AG04450 (cell line): ENCODE data around the gene TRRAP. TPM values are rescaled to one million over a fixed set of nuclear protein-coding genes. Genes with fewer than 3 reads are reported as not detected.

ENCODE experiments used
- CTCF ChIA-PET: fragments of 300-600, 350-600 bp; formaldehyde crosslinking; extraction: SDS; loops from one replicate; lab custom pipeline; 2022; ENCODE audit warnings: antibody characterized with exemption, inconsistent platforms; lab: Charles Lee
- POLR2A ChIA-PET: fragments of 350-600 bp; formaldehyde crosslinking; extraction: SDS; loops from one replicate; lab custom pipeline; 2021; ENCODE audit warnings: antibody characterized with exemption, inconsistent platforms; lab: Yijun Ruan, JAX
- DNase-seq: peaks from one replicate; pipeline ENCODE4 v3.0.0-alpha.2; 2011; ENCODE audit warnings: low read depth, low spot score
- H3K27ac ChIP-seq: one replicate; pipeline ENCODE4 v1.5.1; 2012; ENCODE audit warnings: low read depth, low read length, control low read depth
- H3K27me3 ChIP-seq: one replicate; pipeline ENCODE4 v1.6.0; 2012; ENCODE audit warnings: low read length; ENCODE audit not compliant: control insufficient read depth, insufficient read depth
- H3K4me3 ChIP-seq: 2 replicates; pipeline ENCODE4 v1.5.1; 2011; ENCODE audit warnings: mild to moderate bottlenecking, low read depth, low read length, control low read depth
- H3K9me3 ChIP-seq: 2 replicates; pipeline ENCODE4 v1.5.1; 2012; ENCODE audit warnings: low read length; ENCODE audit not compliant: control insufficient read depth, insufficient read depth
- polyA plus RNA-seq: library from polyadenylated mRNA; depleted of rRNA; stranded (reverse); fragments of >200 nt; gene quantifications from 2 replicates; pipeline ENCODE4 v1.2.3, GENCODE V29; 2011
- TF ChIP-seq, protein P1 (sequence below): IDR thresholded peaks from 2 replicates; pipeline ENCODE4 v1.5.1; 2011; ENCODE audit warnings: low read depth, low read length, control low read depth, inconsistent platforms

The TRRAP gene
- polyA plus RNA-seq, 1 experiment = 20.6 TPM

DNA sequence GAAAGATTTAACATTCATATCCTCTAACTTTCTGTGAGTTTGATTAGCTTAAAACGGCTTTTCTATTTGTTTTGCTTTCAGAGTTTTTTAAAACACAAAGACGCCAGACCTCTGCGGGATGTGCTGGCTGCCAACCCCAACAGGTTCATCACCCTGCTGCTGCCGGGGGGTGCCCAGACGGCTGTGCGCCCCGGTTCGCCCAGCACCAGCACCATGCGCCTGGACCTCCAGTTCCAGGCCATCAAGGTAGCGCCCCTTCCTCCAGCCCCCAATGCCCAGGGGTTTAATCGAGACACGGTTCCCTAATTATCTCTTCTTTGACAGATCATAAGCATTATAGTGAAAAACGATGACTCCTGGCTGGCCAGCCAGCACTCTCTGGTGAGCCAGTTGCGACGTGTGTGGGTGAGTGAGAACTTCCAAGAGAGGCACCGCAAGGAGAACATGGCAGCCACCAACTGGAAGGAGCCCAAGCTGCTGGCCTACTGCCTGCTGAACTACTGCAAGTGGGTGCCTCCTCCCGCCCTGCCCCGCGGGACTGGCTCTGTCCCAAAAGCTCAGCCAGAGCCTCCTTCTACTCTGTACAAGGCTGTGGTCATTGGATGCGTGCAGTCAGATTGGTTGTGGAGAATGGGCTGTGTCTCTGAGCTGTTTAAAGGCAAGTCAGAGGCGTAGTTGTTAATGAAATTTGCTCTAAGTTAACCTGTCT lies 71.2 kb downstream of the TRRAP start:
- CTCF ChIA-PET = interaction anchor here (0.7 kb wide), 1 partner anchor 667 kb away, joined by 4 read pairs; no protein-coding TSS in a partner anchor
- POLR2A ChIA-PET = no interaction called here
- H3K27ac ChIP-seq = no peak overlapping the region

DNA sequence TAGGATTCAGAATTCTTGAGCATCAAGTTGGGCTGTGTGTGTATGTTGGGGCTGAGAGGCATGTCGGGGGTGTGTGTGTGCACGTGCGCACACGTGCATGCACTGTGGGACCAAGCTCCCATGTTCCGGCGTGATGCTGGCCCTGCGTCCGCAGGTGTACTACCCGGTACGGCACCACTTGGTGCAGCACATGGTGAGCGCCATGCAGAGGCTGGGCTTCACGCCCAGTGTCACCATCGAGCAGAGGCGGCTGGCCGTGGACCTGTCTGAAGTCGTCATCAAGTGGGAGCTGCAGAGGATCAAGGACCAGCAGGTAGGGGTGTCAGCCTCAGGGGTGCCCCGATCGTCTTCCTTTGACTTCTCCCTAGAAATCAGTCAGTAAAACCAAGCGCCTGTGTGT lies 77.7 kb downstream of the TRRAP start:
- TF ChIP-seq, protein P1, sequence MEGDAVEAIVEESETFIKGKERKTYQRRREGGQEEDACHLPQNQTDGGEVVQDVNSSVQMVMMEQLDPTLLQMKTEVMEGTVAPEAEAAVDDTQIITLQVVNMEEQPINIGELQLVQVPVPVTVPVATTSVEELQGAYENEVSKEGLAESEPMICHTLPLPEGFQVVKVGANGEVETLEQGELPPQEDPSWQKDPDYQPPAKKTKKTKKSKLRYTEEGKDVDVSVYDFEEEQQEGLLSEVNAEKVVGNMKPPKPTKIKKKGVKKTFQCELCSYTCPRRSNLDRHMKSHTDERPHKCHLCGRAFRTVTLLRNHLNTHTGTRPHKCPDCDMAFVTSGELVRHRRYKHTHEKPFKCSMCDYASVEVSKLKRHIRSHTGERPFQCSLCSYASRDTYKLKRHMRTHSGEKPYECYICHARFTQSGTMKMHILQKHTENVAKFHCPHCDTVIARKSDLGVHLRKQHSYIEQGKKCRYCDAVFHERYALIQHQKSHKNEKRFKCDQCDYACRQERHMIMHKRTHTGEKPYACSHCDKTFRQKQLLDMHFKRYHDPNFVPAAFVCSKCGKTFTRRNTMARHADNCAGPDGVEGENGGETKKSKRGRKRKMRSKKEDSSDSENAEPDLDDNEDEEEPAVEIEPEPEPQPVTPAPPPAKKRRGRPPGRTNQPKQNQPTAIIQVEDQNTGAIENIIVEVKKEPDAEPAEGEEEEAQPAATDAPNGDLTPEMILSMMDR = no peak
- DNase-seq = no peak

More for the DNA sequence above, 71.2 kb downstream of the TRRAP start:
- Histone ChIP-seq H3K9me3 (no peaks in the 10 kb centered on the region), H3K27me3 (no peaks in the 10 kb centered on the region), H3K4me3 (no peak overlapping the region)
- no peak for DNase-seq
- TF ChIP-seq, protein P1 = no peak

DNA sequence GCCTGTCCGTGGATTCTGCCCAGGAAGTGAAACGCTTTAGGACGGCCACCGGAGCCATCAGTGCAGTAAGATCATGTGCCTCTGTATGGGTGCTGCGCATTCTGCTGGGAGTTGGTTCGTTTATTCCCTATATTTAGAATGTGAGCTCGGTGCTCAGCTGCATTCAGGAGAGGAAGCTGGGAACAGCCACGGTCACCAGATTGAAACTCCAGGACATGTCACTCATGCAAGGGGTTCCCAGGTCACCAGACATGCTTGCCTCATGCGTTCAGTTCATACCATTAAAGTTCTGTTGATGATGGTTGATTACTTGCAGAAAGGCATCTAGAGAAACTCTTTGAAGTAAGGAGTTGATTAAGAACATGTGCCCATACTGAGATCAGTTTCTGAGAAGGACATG lies 78.1 kb downstream of the TRRAP start:
- POLR2A ChIA-PET = no interaction called here
- no peak for DNase-seq
- no peak overlapping the region for H3K27ac ChIP-seq

More for the DNA sequence above, 77.7 kb downstream of the TRRAP start:
- ChIA-PET CTCF (no interaction called here), POLR2A (no interaction called here)
- Histone ChIP-seq H3K27me3 (no peaks in the 10 kb centered on the region), H3K27ac (no peak overlapping the region), H3K4me3 (no peak overlapping the region), H3K9me3 (no peaks in the 10 kb centered on the region)

DNA sequence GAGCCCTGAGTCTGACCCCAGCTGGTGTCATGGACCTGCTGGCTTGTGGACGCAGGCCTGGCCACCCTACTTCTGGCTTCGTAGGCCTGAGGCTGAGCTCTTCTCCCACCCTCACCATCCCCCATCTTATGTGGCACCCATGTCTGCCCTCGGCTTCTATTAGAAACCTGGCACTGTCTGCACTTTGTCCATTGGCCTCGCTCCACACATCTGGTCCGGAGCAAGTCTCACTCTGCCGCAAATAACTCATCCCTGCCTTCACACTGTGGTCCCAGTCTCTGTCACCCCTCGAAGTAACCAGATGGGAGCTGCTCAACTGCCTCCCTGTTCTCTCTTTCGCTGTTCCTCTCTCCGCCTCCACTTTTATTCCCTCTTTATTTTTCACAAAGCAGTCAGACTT lies 78.6 kb downstream of the TRRAP start:
- TF ChIP-seq, protein P1 = no peak
- POLR2A ChIA-PET = no interaction called here
- DNase-seq = no peak
- no peaks in the 10 kb centered on the region for H3K9me3 ChIP-seq
- CTCF ChIA-PET = no interaction called here
- no peak overlapping the region for H3K4me3 ChIP-seq
- H3K27ac ChIP-seq = no peak overlapping the region
- H3K27me3 ChIP-seq = no peaks in the 10 kb centered on the region

More for the DNA sequence above, 78.1 kb downstream of the TRRAP start:
- H3K9me3 ChIP-seq = no peaks in the 10 kb centered on the region
- no peak overlapping the region for H3K4me3 ChIP-seq
- no peaks in the 10 kb centered on the region for H3K27me3 ChIP-seq
- CTCF ChIA-PET = no interaction called here
- TF ChIP-seq, protein P1 = no peak

DNA sequence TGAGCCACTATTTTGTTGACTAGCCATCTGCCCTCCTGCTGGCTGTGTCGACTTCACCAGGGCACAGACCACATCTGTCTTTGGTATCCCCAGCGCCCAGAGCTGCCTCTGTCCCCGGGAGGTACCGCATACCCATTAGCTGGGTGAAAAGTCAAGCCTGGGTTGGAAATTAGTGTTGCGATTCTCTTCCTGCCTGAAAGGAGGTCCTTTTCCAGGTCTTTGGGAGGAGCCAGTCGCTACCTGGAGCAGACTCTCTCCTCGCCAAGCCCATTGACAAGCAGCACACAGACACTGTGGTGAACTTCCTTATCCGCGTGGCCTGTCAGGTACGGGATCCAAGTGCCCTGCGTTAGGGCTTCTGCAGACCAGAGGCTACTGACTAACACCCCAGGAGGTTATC lies 79.4 kb downstream of the TRRAP start:
- DNase-seq = no peak
- no peak overlapping the region for H3K27ac ChIP-seq
- TF ChIP-seq, protein P1 = no peak
- H3K9me3 ChIP-seq = no peaks in the 10 kb centered on the region
- ChIA-PET POLR2A (no interaction called here), CTCF (no interaction called here)
- H3K4me3 ChIP-seq = no peak overlapping the region
- H3K27me3 ChIP-seq = no peaks in the 10 kb centered on the region
